GM12864 (cell line): Measurements from ENCODE around the gene NPC1L1.

Experiments used
- DNase-seq: peaks from one replicate; pipeline ENCODE4 v3.0.0-alpha.2; 2011; ENCODE audit warnings: low read depth
- H3K4me3 ChIP-seq: 2 replicates; pipeline ENCODE4 v1.5.1; 2011; ENCODE audit warnings: mild to moderate bottlenecking, low read depth, low read length, control low read depth
- CTCF ChIP-seq: IDR thresholded peaks from 2 replicates; pipeline ENCODE4 v1.5.1; 2011; ENCODE audit warnings: low read depth, mild to moderate bottlenecking, moderate library complexity, low read length, control low read depth, inconsistent platforms; ENCODE audit errors: missing control alignments

The NPC1L1 gene

GRCh38 chr7:44470628-44471245 is 70.4 kb downstream of the NPC1L1 start:
- no peak overlapping the region for H3K4me3 ChIP-seq
- no peak for TF ChIP-seq CTCF
- DNase-seq: no peak

- DNase-seq: no peak
- no peak overlapping the region for H3K4me3 ChIP-seq
- TF ChIP-seq CTCF: no peak
These were observed 71.0 kb downstream of the NPC1L1 start for GRCh38 chr7:44470135-44470479.

- H3K4me3 ChIP-seq: no peak overlapping the region
- no peak for DNase-seq
- TF ChIP-seq CTCF: no peak
These were observed 71.5 kb downstream of the NPC1L1 start for GRCh38 chr7:44469461-44470134.

- H3K4me3 ChIP-seq: no peak overlapping the region
- no peak for TF ChIP-seq CTCF
- no peak for DNase-seq
These were observed 73.9 kb downstream of the NPC1L1 start for GRCh38 chr7:44467217-44467548.

GRCh38 chr7:44466300-44467216 is 74.6 kb downstream of the NPC1L1 start:
- H3K4me3 ChIP-seq: no peak overlapping the region
- no peak for DNase-seq
- TF ChIP-seq CTCF: no peak

- DNase-seq: no peak
- TF ChIP-seq CTCF: no peak
- H3K4me3 ChIP-seq: no peak overlapping the region
These were observed 75.6 kb downstream of the NPC1L1 start for GRCh38 chr7:44465490-44465889.
